Cortex of kidney (tissue), 1 donor: ENCODE results near the gene NIN.

Source experiments
- DNase-seq: peaks from one replicate; lab custom pipeline; 2025; lab: John Stamatoyannopoulos, UW

The NIN gene

DNA sequence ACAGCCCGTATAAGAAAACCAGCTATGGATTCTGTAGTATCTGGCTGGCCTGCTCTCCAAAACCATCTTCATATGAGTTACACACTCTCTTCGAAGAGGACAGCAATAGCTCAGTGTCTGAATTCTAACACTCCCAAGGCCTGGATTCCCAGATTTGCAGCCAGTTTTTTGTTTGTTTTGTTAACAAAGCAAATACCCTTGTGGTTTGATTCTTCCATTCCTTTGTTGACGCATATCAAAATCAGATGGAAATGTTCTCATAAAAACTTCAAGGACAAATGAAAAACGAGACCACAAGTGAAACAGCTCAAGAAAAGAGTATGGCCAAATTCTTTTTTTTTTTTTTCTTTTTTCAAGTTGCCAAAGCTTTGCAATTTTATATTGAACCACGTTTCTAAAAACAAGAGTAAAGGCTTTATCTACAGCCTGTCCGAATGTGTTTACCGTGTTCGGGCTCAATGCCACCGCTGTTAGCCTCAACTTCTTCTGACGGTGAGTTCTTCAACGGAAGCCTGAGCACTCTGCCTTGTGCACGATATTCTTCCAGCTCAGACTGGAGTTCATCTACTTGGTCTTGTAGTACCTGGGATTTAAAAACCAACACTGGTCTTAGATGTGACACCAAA lies 67.5 kb downstream of the NIN start:
- no peak for DNase-seq

DNA sequence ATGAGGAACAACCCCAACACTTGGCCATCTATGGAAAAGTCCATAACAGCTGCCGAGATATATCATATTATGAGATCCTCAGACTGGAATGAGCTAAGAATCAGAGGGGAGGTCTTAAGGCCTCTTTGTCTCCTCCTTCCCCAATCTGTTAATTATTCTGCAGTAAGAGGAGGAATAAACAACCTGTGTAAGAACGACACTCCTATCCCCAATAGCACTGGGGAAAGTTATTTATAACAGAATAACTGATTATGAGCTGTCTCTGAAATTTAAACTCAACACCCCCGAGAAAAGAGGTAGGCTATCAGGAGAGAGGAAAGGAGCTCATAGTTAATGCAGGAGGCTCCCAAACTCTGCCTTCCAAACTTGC lies 68.0 kb downstream of the NIN start:
- no peak for DNase-seq

DNA sequence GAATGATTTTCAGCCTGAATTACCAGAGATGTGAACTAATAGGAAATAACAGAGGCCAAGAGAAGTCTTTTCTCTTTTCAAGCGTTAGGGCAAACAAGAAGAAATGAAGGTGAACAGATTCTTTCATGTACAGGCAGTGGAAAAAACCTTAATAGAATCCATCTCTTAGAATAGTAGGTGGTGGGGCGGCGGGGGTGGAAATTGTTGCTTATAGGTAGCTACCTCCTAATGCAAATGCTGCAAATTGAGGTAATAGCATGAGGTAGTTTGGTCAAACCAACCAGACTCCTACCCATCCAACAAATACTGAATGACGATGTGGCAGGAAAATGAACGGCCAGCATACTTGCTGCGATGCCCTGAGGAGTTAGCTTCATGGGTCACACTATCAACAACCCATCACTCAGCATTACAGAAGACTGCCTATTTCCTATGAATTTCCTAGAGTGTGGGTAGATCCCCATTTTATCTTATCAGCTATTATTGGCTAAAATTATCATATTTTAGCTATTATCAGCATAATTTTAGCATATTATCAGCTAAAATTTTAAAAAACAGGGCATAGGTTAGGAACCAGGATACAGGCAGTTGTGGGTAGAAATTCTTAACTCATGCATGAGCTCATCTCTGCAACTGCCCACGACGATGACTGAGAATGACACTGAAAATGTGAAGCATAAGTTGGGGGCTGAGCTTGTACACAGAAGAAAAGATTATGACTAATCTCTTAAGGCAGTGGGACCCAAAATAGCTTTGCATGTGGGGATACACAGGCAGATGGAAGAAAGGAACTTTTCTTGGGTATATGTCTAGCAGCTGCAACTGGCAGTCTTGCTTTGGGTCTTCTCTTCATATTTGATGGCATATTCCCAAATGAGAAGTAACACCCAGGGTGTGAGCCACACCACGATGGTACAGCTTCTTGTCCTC lies 68.7 kb downstream of the NIN start:
- DNase-seq = no peak

DNA sequence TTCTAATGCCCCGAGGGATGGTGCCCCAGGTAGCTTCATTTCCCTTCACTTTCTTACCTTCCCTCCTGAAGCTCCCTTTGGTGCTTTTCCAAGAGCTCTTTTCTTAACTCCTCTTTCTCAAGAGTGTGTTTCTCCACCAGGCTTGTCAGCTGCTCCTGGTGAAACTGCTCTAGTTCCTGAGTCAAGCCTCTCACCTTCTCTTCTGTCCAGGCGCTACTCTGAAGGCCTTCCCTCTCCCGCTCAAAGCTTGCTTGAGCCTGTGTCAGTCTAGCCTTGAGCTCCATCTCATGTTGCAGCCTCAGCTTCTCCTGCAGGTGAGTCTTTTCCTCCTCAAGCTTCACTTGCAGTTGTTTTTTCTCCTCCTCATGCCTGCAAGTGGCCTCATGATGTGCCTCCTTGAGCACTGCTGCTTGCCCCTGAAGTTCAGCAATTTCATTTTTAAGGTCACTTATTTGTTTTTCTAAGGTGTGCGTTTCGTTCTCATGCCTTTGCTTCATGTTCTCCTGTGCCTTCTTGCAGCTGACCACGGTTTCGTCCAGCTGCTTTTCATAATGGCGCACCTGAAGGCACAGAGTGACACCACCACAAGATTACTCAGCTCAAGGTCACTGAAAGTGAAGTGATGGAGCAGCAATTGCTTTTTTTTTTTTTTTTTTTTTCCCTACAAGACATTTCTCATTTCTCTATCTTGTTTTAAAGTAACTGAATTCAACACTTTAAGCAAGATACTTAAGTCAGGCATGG lies 71.0 kb downstream of the NIN start:
- DNase-seq = no peak

DNA sequence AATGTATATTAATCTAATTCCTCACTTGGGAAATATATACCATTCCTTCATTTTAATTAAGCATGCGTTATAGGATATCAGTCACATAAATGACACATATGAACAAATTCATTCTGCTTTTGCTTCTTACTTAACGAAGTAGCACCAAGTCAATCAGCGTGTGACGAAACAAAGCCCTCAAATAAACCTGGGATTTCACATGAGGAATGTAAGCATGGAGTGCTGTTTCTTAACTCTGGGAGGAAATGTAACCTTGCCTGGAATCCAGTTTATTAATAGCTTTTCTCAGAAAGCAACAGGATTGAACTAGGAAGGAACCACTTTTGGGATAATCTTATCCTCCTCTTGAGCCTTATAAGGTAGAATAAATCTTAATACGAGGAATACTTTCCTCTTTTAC lies 72.0 kb downstream of the NIN start:
- no peak for DNase-seq

DNA sequence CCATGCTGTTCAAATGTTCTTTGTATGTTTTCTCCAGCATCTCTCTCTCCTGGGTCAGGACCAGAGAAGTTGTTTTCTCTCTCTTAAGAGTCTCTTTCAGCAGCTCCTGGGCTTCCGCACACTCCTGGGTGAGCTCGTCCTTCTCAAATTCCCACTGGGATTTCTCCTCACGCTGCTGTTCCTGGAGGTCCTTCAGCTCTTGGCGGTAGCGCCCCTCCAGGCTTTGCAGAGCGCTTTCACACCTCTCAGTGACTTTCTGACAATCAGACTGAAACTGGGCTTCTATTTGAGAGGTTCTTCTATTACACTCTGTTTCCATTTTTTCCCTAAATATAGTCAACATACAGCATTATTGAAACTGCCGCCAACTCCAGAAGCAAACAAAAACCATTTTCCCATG lies 72.7 kb downstream of the NIN start:
- DNase-seq = no peak

DNA sequence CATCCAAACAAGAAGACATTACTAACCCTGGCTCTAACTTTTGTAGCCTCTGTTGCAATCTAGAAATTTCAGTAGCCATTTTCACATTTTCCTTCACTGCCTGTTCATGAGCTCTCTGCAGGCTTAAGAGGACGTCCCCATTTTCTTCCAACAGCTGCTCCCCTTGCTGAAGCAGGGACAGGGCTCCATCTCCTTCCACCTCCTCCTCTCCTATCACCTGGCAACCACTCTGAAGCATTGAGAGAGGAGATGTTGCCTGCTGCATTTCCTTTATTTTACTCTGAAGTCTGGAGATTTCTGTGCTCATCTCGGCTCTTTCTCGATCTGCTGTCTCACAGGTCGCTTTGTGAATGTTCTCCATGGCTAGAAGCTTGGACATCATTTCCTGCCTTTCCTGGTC lies 73.3 kb downstream of the NIN start:
- no peak for DNase-seq

DNA sequence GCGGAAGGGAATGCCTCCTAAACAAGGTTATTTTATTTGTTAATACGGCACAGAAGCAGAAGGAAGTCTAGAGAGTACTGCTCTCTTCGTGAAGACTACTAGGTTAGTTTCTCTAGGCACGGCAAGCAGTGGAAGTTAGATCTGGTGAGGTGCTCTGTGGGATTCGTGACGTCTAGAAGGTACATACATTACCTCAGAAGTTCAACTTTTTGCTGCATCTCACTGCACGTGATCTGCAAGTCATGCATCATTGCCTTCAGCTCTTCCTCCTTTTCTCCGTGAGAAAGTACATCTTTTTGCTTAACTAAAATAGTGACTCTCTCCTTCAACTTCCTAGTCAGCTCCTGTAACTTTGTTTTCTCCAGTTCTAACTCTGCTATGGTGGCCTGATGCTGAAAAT lies 74.7 kb downstream of the NIN start:
- no peak for DNase-seq

DNA sequence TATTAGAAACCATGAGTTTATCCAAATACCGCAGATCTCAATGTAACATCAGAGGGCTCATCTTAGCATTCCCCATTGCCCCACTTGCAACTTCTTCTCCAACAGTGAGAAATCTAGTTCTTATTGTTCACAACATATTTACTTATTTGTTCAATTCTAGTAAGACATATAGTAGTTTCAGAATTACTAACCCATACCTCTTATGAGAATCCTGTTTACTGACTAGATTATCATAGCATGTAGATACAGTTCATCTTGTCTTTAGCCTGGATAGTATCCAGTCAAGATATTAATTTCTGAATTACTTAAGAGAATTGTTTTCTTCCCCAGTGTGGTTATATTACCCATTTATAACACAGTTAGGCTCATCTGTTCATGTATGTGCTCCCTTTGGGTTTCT lies 80.6 kb downstream of the NIN start:
- DNase-seq = no peak

DNA sequence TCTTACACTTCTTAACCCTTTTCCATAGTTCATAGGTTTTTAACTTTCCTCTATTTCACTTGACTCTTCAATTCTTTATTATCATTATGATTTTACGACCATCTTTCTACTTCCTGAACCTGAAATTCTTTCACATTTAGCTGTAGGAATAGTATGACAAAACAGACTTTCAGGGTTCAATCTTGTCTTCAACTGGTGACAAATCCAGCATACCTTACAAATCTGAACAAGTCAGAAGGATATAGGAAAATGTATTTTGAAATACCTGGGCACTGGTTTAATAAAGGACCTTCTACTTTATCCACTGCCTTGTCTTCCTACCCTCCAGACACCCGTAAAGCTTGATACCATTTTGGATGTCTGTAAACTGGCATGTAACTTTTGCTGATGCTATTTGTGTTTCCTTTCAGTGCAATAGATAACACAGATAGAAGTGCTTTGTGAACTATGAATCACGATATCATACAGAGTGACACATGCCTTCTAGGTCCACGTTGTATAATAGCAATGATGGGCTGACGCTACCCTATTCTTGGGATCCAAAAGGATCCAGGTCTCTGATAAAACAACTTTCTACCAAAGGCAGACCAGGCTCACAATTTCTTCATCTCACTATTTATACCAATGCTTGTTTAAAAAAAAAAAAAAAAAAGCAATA lies 85.4 kb downstream of the NIN start:
- DNase-seq = no peak

DNA sequence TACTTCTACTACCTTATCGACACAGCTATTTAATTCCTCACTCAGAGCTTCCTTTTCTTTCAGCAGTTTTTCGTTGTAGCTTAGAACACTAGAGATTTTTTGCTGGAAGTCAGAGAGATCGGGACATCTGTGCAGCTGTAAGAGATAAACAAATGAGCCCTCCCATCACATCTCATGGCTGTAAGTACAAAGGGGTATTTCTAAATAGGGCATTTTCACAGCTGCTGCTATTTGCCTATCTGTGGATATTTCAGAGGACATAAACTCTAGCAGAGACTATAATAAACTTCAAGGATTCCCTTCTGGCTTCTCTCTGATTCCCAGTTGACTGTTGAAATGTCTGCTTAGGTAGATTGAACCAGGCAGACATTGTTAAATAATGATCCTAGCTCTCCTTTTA lies 86.7 kb downstream of the NIN start:
- DNase-seq = no peak

DNA sequence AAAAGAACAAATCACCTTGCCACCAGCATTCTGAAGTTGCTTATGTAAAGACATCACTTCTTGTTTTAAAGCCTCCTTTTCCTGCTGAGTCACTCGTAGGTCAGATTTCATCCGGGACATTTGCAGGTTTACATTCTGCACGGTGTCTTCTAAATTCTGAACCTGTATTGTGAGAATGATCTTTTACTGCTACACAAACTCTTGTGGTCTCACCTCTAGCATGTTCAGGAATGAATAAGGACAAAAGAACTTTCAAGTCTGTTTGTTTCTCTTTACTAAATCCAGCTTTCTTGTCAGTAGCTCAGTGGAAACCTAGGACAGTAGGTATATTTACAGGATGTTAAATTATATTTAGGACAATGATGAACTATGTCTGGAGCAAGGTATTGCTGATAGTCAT lies 89.4 kb downstream of the NIN start:
- DNase-seq = no peak

DNA sequence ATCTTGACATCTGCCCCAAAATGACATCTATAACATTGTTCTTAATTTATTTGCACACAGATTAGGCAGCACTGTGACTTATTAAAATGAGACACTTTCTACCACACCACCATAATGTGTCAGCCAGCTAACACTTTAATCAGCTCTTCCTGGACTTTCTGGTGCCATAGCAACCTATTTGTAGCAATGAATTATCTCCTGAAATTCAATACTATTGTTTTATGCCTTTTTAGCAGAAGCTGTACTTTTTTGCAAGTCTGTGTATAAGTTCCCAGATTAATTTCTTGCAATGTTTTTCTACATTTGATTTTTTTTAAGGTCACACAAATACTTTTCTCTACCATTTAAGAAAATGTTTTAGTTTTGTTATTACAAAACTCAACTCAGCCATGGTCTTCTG lies 90.1 kb downstream of the NIN start:
- DNase-seq = no peak

DNA sequence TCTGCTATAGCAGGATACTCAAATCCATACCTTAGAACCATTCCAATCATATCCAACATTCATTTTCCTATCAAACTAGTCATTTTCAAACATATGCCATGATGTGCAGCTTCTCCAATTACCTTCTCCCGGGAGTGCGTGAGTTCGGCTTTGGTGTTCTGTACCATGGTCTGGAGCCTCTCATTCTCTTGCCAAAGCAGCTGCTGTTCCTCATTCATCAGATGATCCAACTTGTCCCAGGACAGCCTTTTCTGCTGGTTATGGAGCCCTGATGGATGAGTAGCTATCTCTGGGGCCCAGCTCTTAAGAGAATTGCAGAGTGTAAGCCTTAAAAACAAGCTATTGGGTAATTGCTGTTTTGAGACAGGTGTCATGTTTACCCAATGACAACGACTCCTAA lies 91.8 kb downstream of the NIN start:
- DNase-seq = no peak

DNA sequence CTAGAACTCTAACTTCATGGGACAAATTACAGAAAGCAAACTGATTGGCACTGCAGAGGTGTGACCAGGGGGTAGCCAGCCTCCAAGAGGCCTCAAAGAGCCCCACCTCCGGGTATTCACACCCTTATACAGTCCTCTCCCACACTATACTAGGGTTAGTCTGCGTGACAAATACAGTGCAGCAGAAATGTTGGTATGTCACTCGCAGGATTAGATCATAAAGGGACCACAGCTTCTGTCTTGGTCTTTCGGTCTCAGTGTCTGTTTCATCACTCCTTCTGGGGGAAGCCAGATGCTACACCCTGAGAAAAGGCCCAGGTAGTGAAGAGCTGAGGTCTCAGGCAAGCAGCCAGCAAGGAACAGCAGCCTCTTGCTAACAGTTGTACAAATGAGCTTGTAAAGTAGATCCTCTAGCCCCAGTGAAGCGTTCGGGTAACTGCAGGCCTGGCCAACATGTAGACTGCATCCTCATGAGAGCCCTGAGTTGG lies 94.0 kb downstream of the NIN start:
- no peak for DNase-seq

DNA sequence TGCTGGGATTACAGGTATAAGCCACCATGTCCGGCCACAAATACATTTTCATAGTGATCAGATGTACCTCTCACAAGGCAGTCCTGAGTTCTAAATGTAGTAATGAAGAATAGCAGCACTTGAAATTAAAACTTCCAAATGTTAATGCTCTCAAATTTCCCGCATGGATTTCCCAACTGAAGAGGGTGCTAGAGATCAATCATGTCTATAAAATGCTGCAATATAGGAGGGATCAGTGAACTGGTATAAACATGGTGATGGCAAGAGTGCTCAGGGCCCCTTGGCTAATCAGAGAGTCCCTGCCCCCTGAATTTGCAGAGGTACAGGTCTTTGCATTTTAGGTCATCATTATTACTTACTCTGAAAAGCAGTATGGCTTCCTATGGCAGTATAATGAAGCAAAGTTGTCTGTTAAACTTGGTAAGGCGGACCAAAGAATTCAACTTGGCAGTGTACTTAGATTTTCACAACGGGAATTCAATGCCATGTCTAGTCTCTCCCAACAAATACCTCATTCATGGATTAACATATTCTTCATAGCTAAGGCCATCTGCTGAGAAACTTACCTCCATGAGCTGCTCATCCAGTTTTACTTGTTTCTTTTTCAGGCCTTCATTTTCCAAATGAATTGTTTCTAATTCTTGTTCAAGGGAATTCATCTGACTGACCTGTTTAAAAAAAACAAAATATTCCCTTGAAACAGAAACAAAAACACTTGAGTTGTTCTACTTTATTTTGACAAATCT lies 95.8 kb downstream of the NIN start:
- no peak for DNase-seq

DNA sequence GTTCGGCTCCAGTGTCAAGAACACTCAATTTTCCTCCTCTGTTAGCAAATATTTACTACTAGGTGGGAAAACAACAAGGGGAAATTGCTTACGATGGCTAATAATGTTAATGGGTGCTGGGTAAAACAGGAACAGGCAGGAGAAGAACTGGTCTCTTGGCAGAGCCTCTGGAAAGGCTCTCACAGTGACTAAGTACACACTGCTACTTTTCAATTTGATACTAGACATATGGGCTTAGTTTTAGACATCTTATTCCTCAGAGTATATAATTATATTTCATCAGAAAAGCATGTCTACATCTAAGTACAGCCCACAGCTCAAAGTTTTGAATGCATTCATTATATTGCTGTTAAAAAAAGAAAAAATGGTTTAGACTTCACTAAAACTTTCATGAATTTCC lies 97.5 kb downstream of the NIN start:
- DNase-seq = no peak

DNA sequence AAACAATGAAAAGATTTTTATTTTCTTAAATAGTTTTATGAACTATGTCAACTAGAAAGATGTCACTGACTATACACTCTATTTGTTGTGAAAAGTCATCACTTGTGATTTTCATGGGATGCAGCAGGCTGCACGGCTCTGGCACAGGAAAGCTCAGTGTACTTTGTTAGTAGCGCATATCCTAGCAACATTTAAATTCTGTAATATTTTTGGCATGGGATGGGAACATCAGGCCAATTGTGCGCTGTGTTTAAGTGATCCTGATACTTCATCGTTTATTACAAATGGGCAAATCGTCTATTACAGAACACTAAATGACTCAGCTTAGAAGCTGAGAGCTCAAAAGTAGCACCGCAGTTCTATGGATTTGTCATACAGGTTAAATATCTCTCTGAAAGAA lies 102.1 kb downstream of the NIN start:
- no peak for DNase-seq

DNA sequence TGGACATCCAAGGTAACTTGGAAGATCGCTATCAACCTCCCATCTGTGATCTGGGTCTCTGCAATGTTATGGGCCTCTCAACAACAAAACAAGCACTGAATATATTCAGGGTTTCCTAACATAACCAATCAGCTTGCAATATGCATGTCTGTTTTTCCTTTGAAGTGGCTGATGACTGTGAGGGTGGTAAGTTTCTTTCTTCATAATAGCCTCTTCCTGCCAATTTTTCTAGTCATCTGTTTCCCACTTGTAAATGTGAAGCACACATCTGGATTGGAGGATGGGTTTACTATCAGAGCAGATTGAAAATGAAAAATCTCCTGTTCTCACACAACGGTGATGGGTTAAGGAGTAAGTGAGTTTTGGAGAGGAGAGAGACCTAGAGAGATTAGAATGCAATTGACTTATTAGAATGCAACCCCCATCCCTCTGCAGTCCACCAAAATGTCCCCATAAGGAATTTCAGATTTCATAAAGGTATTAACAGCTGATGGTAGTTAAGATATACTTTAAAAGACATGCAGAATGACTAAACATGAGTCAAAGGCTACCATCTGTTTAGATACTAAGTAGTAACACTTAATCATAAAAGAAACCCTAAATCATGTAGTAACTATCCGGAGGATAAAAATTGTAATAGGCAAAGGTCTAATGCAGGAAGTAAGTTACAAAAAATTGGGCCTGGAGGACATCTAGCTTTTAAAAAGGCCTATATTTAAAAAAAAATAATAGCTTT lies 104.4 kb downstream of the NIN start:
- no peak for DNase-seq

DNA sequence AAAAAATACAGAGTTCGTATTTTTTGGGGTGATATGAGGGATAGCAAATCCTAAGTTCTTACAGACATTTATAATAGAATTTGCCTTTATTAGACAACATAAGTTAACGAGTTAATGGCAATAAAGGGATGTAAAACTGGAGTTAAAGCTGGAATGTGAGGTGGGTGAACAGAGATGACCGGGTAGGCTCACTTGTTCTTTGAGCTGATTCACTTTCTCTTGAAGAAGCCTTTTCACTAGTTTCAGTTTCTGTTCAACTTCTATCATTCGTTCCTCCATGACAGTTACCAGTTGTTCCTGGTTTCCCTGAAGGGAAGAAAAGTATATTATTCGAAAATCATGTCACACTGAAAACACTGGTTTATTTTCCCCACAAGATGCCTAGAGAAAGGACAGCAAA lies 105.2 kb downstream of the NIN start:
- DNase-seq = no peak
